SK-N-SH (cell line): Measurements from ENCODE around the gene C2orf42. TPM values are rescaled to one million over a fixed set of nuclear protein-coding genes. Genes with fewer than 3 reads are reported as not detected.
A peak's percentile ranks its signal among the peaks of the same experiment; 100 is the strongest.

Experiments
- CTCF ChIA-PET: fragments of 300-600, 350-600 bp; formaldehyde crosslinking; extraction: SDS; loops from one replicate; lab custom pipeline; 2021; lab: Yijun Ruan, JAX
- POLR2A ChIA-PET: fragments of 350-600 bp; sonication (Branson Sonifier 250); formaldehyde crosslinking; extraction: SDS; loops from one replicate; lab custom pipeline; 2020; ENCODE audit warnings: antibody characterized with exemption, inconsistent platforms; lab: Yijun Ruan, JAX
- DNase-seq: peaks from one replicate; pipeline ENCODE4 v3.0.0; 2012
- H2AFZ ChIP-seq: fragments of 200-600 bp; sonication (generic); 2 replicates; pipeline ENCODE4 v1.8.1; 2016; ENCODE audit warnings: antibody characterized with exemption, mild to moderate bottlenecking, low read depth
- H3F3A ChIP-seq: fragments of 200-600 bp; sonication (generic); replicated peaks from 2 replicates; pipeline ENCODE3; 2016; ENCODE audit warnings: antibody characterized with exemption, mild to moderate bottlenecking; ENCODE audit not compliant: insufficient read depth
- H3K27ac ChIP-seq, 2 experiments: fragments of 200-500 bp in 1 of 2; fragments of 200-600 bp in 1 of 2; sonication (Bioruptor generic) in 1 of 2; sonication (generic), shearing (Covaris generic) in 1 of 2; 2 replicates each; pipeline versions ENCODE4 v1.5.1 to v1.6.1; 2014 to 2016; ENCODE audit warnings: low read depth in 2 of 2, inconsistent platforms in 1 of 2, low read length in 1 of 2, mild to moderate bottlenecking in 1 of 2, mixed read lengths in 1 of 2
- H3K27me3 ChIP-seq: fragments of 200-600 bp; sonication (generic), shearing (Covaris generic); 2 replicates; pipeline ENCODE4 v1.6.1; 2016; ENCODE audit warnings: mixed run types; ENCODE audit not compliant: insufficient read depth
- H3K36me3 ChIP-seq, 2 experiments: fragments of 200-500 bp in 1 of 2; fragments of 200-600 bp in 1 of 2; sonication (Bioruptor generic) in 1 of 2; sonication (generic) in 1 of 2; replicated peaks in 1 of 2; 2 replicates each; pipeline versions ENCODE3 to v1.5.1; 2014 to 2016; ENCODE audit warnings: low read length in 1 of 2, mild to moderate bottlenecking in 1 of 2; ENCODE audit not compliant: insufficient read depth in 2 of 2, control insufficient read depth in 1 of 2
- H3K4me1 ChIP-seq, 2 experiments: fragments of 200-500 bp in 1 of 2; fragments of 200-600 bp in 1 of 2; sonication (Bioruptor generic) in 1 of 2; sonication (generic), shearing (Covaris generic) in 1 of 2; 2 replicates each; pipeline versions ENCODE4 v1.5.1 to v1.6.1; 2014 to 2016; ENCODE audit warnings: low read depth in 1 of 2, low read length in 1 of 2, mixed run types in 1 of 2; ENCODE audit not compliant: insufficient read depth in 2 of 2, control insufficient read depth in 1 of 2
- H3K4me2 ChIP-seq: fragments of 200-600 bp; sonication (generic), shearing (Covaris generic); 2 replicates; pipeline ENCODE4 v1.6.1; 2017; ENCODE audit warnings: mixed run types
- H3K4me3 ChIP-seq, 2 experiments: fragments of 200-500 bp in 1 of 2; fragments of 200-600 bp in 1 of 2; sonication (Bioruptor generic) in 1 of 2; sonication (generic), shearing (Covaris generic) in 1 of 2; 2 replicates each; pipeline versions ENCODE4 v1.5.1 to v1.8.1; 2014 to 2016; ENCODE audit warnings: low read depth in 2 of 2, inconsistent platforms in 1 of 2, low read length in 1 of 2, mild to moderate bottlenecking in 1 of 2, mixed read lengths in 1 of 2, moderate library complexity in 1 of 2
- H3K79me2 ChIP-seq: fragments of 200-600 bp; sonication (generic); 2 replicates; pipeline ENCODE4 v1.8.1; 2017; ENCODE audit warnings: mild to moderate bottlenecking; ENCODE audit not compliant: insufficient read depth
- H3K9ac ChIP-seq: fragments of 200-600 bp; sonication (generic); 2 replicates; pipeline ENCODE4 v1.6.1; 2017; ENCODE audit warnings: mixed run types
- H3K9me2 ChIP-seq: fragments of 200-600 bp; sonication (generic); 2 replicates; pipeline ENCODE4 v1.6.1; 2017; ENCODE audit warnings: mixed run types
- H3K9me3 ChIP-seq: fragments of 200-600 bp; sonication (generic); 2 replicates; pipeline ENCODE4 v1.6.1; 2017; ENCODE audit warnings: mixed run types, mild to moderate bottlenecking, moderate library complexity
- H4K20me1 ChIP-seq: fragments of 200-600 bp; sonication (generic); 2 replicates; pipeline ENCODE4 v1.6.1; 2017; ENCODE audit warnings: mild to moderate bottlenecking, mixed run types; ENCODE audit not compliant: insufficient read depth
- CTCF ChIP-seq: fragments of 200-600 bp; sonication (generic); IDR thresholded peaks from 2 replicates; pipeline ENCODE4 v1.6.1; 2017; ENCODE audit warnings: antibody characterized with exemption, mild to moderate bottlenecking, moderate library complexity
- ELF1 ChIP-seq: IDR thresholded peaks from 2 replicates; pipeline ENCODE4 v1.4.0; 2012
- EP300 ChIP-seq, 2 experiments: IDR thresholded peaks; 2 replicates each; pipeline versions ENCODE4 v1.4.0 to v1.6.1; 2012; ENCODE audit warnings: borderline replicate concordance in 1 of 2, low read depth in 1 of 2, low read length in 1 of 2
- EZH2phosphoT487 ChIP-seq: fragments of 200-600 bp; sonication (generic); IDR thresholded peaks from 2 replicates; pipeline ENCODE4 v1.6.1; 2017; ENCODE audit warnings: low read depth, mixed run types, mild to moderate bottlenecking, antibody characterized with exemption, moderate library complexity, borderline replicate concordance
- FOSL2 ChIP-seq: IDR thresholded peaks from 2 replicates; pipeline ENCODE4 v1.4.0; 2012; ENCODE audit warnings: low read depth, mild to moderate bottlenecking, moderate library complexity, borderline replicate concordance
- FOXJ3 ChIP-seq: sonication (generic); formaldehyde crosslinking; IDR thresholded peaks from 2 replicates; pipeline ENCODE4 v1.5.1; 2020; ENCODE audit warnings: mild to moderate bottlenecking, missing genetic modification reagents
- FOXM1 ChIP-seq: IDR thresholded peaks from 2 replicates; pipeline ENCODE4 v1.4.0; 2012; ENCODE audit warnings: low read depth, mild to moderate bottlenecking
- MAX ChIP-seq: IDR thresholded peaks from 2 replicates; pipeline ENCODE4 v1.4.0; 2012; ENCODE audit warnings: low read depth
- NFIC ChIP-seq: IDR thresholded peaks from 2 replicates; pipeline ENCODE4 v1.4.0; 2012; ENCODE audit warnings: borderline replicate concordance
- NRF1 ChIP-seq: IDR thresholded peaks from 2 replicates; pipeline ENCODE4 v1.6.1; 2012; ENCODE audit warnings: low read depth, mild to moderate bottlenecking, low read length
- RCOR1 ChIP-seq: fragments of 150-350 bp; IDR thresholded peaks from 2 replicates; pipeline ENCODE4 v1.6.1; 2017; ENCODE audit warnings: antibody characterized with exemption, low read length
- REST ChIP-seq: IDR thresholded peaks from 2 replicates; pipeline ENCODE4 v1.6.1; 2012; ENCODE audit warnings: mild to moderate bottlenecking, low read depth, low read length, moderate library complexity
- RFX5 ChIP-seq: IDR thresholded peaks from 2 replicates; pipeline ENCODE4 v1.6.1; 2012; ENCODE audit warnings: mild to moderate bottlenecking, improper control_type of control experiment, low read length
- RXRA ChIP-seq: IDR thresholded peaks from 2 replicates; pipeline ENCODE4 v1.4.0; 2012; ENCODE audit warnings: low read depth, mild to moderate bottlenecking, borderline replicate concordance
- SMC3 ChIP-seq: IDR thresholded peaks from 2 replicates; pipeline ENCODE4 v1.6.1; 2012; ENCODE audit warnings: low read depth, low read length, improper control_type of control experiment
- TCF12 ChIP-seq: IDR thresholded peaks from 2 replicates; pipeline ENCODE4 v1.4.0; 2012
- WGBS: methylation state at CpG from one replicate; pipeline ENCODE4 v1.1.6; 2017; ENCODE audit warnings: low lambda C conversion rate; 5-methylcytosine and 5-hydroxymethylcytosine counted together
- polyA plus RNA-seq, 3 experiments: library from polyadenylated mRNA; depleted of rRNA; stranded (reverse); fragments of >200 nt; gene quantifications; 2 replicates each; pipeline ENCODE4 v1.2.3, GENCODE V29; 2012
- TF ChIP-seq, protein P1 (sequence below): IDR thresholded peaks from 2 replicates; pipeline ENCODE4 v1.4.0; 2012; ENCODE audit warnings: low read depth, borderline replicate concordance
- TF ChIP-seq, protein P2 (sequence below): IDR thresholded peaks from 2 replicates; pipeline ENCODE4 v1.4.0; 2012; ENCODE audit warnings: low read depth, borderline replicate concordance
- TF ChIP-seq, protein P3 (sequence below): fragments of 150-350 bp; IDR thresholded peaks from 2 replicates; pipeline ENCODE4 v1.6.1; 2017; ENCODE audit warnings: antibody characterized with exemption, low read length, low read depth, borderline replicate concordance
- TF ChIP-seq, protein P4 (sequence below): fragments of 150-350 bp; IDR thresholded peaks from 2 replicates; pipeline ENCODE4 v1.6.1; 2016; ENCODE audit warnings: mild to moderate bottlenecking, low read depth, low read length

The C2orf42 gene
- polyA plus RNA-seq, 1 of the 3 experiments (the other 2 are of a cell fraction) = 5.1 TPM

DNA sequence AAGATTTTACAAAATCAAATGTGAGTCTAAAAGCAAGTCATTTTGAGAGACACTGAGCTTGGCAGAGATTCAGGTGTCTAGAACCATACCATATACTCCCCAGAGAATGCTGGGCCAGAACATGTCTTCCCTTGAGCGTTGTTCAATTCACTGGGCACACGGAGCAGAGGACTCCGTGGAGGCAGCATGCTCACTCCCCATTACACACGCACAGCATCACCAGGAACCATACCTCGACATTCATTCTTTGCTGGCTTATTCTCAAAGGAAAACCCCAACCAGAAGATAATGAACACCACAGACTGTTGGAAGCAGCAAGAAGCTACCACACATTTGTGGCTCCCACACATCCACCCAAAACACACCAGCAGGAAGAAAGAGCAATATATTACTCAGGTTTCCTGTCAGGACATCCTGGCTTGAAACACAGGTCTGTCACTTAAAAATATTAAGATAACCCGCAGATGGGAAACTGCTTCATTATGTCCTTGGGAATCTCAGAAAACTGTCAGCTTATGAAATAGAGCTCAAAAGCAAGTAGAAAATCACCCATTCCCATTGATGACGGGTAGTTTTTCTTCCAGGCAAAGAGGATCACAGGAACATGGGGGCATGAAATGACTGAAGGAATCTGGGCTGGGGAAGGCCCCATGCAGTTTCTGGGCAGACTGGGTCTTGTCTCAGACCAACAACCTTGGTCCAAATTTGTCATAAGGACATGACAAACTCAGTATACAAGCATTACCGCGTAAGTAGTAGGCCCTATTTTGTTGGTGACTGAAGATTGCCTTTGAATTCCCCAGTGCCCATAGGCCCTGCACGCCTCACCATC, 57.1 kb downstream of the C2orf42 start:
- Histone ChIP-seq H4K20me1 (no peaks in the 10 kb centered on the region), H3K27ac (peak overlapping the region; percentile 84 to 88; a peak in 3 of 4 replicates), H3K4me1 (peaks cover 8 to 35% of the 10 kb centered on the region in 2 experiments; a peak in 3 of 4 replicates), H3K4me3 (no peak overlapping the region), H3F3A (peaks cover 38% of the 10 kb centered on the region), H3K9me2 (no peaks in the 10 kb centered on the region), H3K9ac (no peak overlapping the region), H3K36me3 (no peaks in the 10 kb centered on the region), H3K27me3 (no peaks in the 10 kb centered on the region), H3K79me2 (no peaks in the 10 kb centered on the region), H3K4me2 (no peak overlapping the region), H2AFZ (peak overlapping the region; percentile 92), H3K9me3 (no peaks in the 10 kb centered on the region)
- ChIA-PET CTCF (interaction anchor here (0.6 to 1.6 kb wide), 3 partner anchors 7 to 409 kb away, joined by 3 to 6 read pairs (median 4); no protein-coding TSS in a partner anchor), POLR2A (interaction anchor here (0.8 to 1.8 kb wide), 4 partner anchors 7 to 219 kb away, joined by 3 to 5 read pairs (median 3); partner anchors contain the start of gene MXD1)
- 96% methylated on average over 10 of the region's 10 CpGs for WGBS
- DNase-seq = no peak
- TF ChIP-seq, protein P1, sequence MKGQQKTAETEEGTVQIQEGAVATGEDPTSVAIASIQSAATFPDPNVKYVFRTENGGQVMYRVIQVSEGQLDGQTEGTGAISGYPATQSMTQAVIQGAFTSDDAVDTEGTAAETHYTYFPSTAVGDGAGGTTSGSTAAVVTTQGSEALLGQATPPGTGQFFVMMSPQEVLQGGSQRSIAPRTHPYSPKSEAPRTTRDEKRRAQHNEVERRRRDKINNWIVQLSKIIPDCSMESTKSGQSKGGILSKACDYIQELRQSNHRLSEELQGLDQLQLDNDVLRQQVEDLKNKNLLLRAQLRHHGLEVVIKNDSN = no peak
- TF ChIP-seq TCF12 (no peak), CTCF (no peak), EZH2phosphoT487 (no peak), MAX (no peak), ELF1 (no peak), RXRA (no peak), FOXJ3 (CRISPR knock-in tag) (no peak), FOXM1 (no peak), NRF1 (no peak), NFIC (no peak), RCOR1 (no peak), RFX5 (no peak), REST (no peak), SMC3 (no peak), EP300 (IDR thresholded peaks at IDR 0.05; ENCODE audit: borderline replicate concordance in 1 of 2, low read depth in 1 of 2, low read length in 1 of 2) (no peak), FOSL2 (no peak)
- TF ChIP-seq, protein P2, sequence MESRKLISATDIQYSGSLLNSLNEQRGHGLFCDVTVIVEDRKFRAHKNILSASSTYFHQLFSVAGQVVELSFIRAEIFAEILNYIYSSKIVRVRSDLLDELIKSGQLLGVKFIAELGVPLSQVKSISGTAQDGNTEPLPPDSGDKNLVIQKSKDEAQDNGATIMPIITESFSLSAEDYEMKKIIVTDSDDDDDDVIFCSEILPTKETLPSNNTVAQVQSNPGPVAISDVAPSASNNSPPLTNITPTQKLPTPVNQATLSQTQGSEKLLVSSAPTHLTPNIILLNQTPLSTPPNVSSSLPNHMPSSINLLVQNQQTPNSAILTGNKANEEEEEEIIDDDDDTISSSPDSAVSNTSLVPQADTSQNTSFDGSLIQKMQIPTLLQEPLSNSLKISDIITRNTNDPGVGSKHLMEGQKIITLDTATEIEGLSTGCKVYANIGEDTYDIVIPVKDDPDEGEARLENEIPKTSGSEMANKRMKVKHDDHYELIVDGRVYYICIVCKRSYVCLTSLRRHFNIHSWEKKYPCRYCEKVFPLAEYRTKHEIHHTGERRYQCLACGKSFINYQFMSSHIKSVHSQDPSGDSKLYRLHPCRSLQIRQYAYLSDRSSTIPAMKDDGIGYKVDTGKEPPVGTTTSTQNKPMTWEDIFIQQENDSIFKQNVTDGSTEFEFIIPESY = no peak
- TF ChIP-seq, protein P3, sequence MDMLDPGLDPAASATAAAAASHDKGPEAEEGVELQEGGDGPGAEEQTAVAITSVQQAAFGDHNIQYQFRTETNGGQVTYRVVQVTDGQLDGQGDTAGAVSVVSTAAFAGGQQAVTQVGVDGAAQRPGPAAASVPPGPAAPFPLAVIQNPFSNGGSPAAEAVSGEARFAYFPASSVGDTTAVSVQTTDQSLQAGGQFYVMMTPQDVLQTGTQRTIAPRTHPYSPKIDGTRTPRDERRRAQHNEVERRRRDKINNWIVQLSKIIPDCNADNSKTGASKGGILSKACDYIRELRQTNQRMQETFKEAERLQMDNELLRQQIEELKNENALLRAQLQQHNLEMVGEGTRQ = no peak
- TF ChIP-seq, protein P4, sequence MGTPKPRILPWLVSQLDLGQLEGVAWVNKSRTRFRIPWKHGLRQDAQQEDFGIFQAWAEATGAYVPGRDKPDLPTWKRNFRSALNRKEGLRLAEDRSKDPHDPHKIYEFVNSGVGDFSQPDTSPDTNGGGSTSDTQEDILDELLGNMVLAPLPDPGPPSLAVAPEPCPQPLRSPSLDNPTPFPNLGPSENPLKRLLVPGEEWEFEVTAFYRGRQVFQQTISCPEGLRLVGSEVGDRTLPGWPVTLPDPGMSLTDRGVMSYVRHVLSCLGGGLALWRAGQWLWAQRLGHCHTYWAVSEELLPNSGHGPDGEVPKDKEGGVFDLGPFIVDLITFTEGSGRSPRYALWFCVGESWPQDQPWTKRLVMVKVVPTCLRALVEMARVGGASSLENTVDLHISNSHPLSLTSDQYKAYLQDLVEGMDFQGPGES = no peak
